Adrenal gland (tissue), 5 donors: ENCODE measurements around the gene SH3BGRL3.

ENCODE experiments used
- CTCF ChIP-seq, 6 experiments: fragments of 450-650 bp in 4 of 6; fragments of 200-600 bp in 2 of 6; sonication (generic) in 1 of 6; IDR thresholded peaks; 1 replicate in 5 of 6; 2 replicates in 1 of 6; pipeline versions ENCODE4 v1.5.1 to v1.8.0; 2016 to 2021; ENCODE audit warnings: antibody characterized with exemption in 6 of 6, mild to moderate bottlenecking in 2 of 6, moderate library complexity in 1 of 6
- POLR2A ChIP-seq, 2 donors: fragments of 450-650 bp; IDR thresholded peaks; one replicate each; pipeline ENCODE4 v1.6.1; 2017; ENCODE audit warnings: antibody characterized with exemption in 2 of 2, mild to moderate bottlenecking in 2 of 2, moderate library complexity in 1 of 2
- donor health status: DM: no; HTN: no; CAD: no.

- TF ChIP-seq CTCF (IDR thresholded peaks at IDR 0.05) (peak in 4 of 6 experiments; percentile 21 to 29 (median 25)), POLR2A (IDR thresholded peaks at IDR 0.05) (peak; percentile 78 to 91)
These were observed at the start of gene SH3BGRL3 for GRCh38 chr1:26279456-26280332.
